IPS DF 19.7 (cell line): ENCODE measurements around the gene CRP.
A peak's percentile ranks its signal among the peaks of the same experiment; 100 is the strongest.
"Not testable (repeated sequence)": the region's sequence is repeated elsewhere in the genome, so short reads cannot be mapped to it uniquely, and the experiment has no call there.

Experiments used
- DNase-seq: peaks from one replicate; pipeline ENCODE4 v3.0.0-alpha.2; 2013; ENCODE audit warnings: low read depth, low spot score

The CRP gene

GRCh38 chr1:159714529-159714928, at the start of gene CRP:
TSS of gene CRP (minus strand) at chr1:159714589. CDS start at chr1:159714485, 104 bp downstream.
- DNase-seq, result no peak

- no peak for DNase-seq
Observed at GRCh38 chr1:159763686-159764085, 49.3 kb upstream of the CRP start.

GRCh38 chr1:159756397-159756796, 42.0 kb upstream of the CRP start:
- no peak for DNase-seq

GRCh38 chr1:159755451-159756007, 41.1 kb upstream of the CRP start:
- no peak for DNase-seq

GRCh38 chr1:159753386-159753785, 39.0 kb upstream of the CRP start:
- DNase-seq, result no peak

- no peak for DNase-seq
Observed at GRCh38 chr1:159752135-159752580, 37.8 kb upstream of the CRP start.

- no peak for DNase-seq
Observed at GRCh38 chr1:159751031-159751430, 36.6 kb upstream of the CRP start.

- no peak for DNase-seq
Observed at GRCh38 chr1:159750621-159751020, 36.2 kb upstream of the CRP start.

GRCh38 chr1:159749630-159750029, 35.2 kb upstream of the CRP start:
- no peak for DNase-seq

GRCh38 chr1:159748370-159748769, 34.0 kb upstream of the CRP start:
- DNase-seq, result no peak

GRCh38 chr1:159746666-159747065, 32.3 kb upstream of the CRP start:
- no peak for DNase-seq

- no peak for DNase-seq
Observed at GRCh38 chr1:159743651-159744410, 29.4 kb upstream of the CRP start.

GRCh38 chr1:159737238-159737916, 23.0 kb upstream of the CRP start:
- DNase-seq, result no peak

GRCh38 chr1:159723188-159723587, 8.8 kb upstream of the CRP start:
- not testable (repeated sequence) for DNase-seq

GRCh38 chr1:159719990-159720389, 5.6 kb upstream of the CRP start:
- DNase-seq, result no peak

- DNase-seq, result no peak
Observed at GRCh38 chr1:159715855-159716254, 1.5 kb upstream of the CRP start.

- DNase-seq, result no peak
Observed at GRCh38 chr1:159712080-159712479, 2.3 kb downstream of the CRP start.

GRCh38 chr1:159707472-159708260, 6.7 kb downstream of the CRP start:
- DNase-seq, result no peak

- DNase-seq, result no peak
Observed at GRCh38 chr1:159705904-159706256, 8.5 kb downstream of the CRP start.

GRCh38 chr1:159705251-159705903, 9.0 kb downstream of the CRP start:
- DNase-seq, result no peak

GRCh38 chr1:159704481-159704880, 9.9 kb downstream of the CRP start:
- no peak for DNase-seq

- DNase-seq, result peak; percentile 7
Observed at GRCh38 chr1:159700312-159700711, 14.1 kb downstream of the CRP start.
